KMS-11 (cell line): ENCODE measurements around the gene RSBN1.

ENCODE experiments used
- H2AFZ ChIP-seq: fragments of 200-600 bp; sonication (generic); 2 replicates; pipeline ENCODE4 v1.6.1; 2016; ENCODE audit warnings: antibody characterized with exemption, mixed run types, low read depth
- H3K27ac ChIP-seq: fragments of 200-600 bp; sonication (generic); 2 replicates; pipeline ENCODE4 v1.6.1; 2016; ENCODE audit warnings: mild to moderate bottlenecking, mixed run types
- H3K27me3 ChIP-seq: fragments of 200-600 bp; sonication (generic); 2 replicates; pipeline ENCODE4 v1.6.1; 2017; ENCODE audit warnings: mild to moderate bottlenecking, low read depth, mixed run types, moderate library complexity; ENCODE audit not compliant: insufficient read depth
- H3K36me3 ChIP-seq: fragments of 200-600 bp; sonication (generic); 2 replicates; pipeline ENCODE4 v1.6.1; 2017; ENCODE audit warnings: mild to moderate bottlenecking, mixed run types; ENCODE audit not compliant: insufficient read depth
- H3K4me1 ChIP-seq: fragments of 200-600 bp; sonication (generic); 2 replicates; pipeline ENCODE4 v1.6.1; 2016; ENCODE audit warnings: mild to moderate bottlenecking, low read depth, mixed run types; ENCODE audit not compliant: poor library complexity, severe bottlenecking
- H3K4me2 ChIP-seq: fragments of 200-600 bp; sonication (generic); 2 replicates; pipeline ENCODE4 v1.7.0; 2016; ENCODE audit warnings: mild to moderate bottlenecking, mixed run types
- H3K4me3 ChIP-seq: fragments of 200-600 bp; sonication (generic); IDR thresholded peaks from 2 replicates; pipeline ENCODE4 v1.6.1; 2017; ENCODE audit warnings: low read depth, low read length, mixed read lengths; ENCODE audit not compliant: insufficient read depth
- H3K79me2 ChIP-seq: fragments of 200-600 bp; sonication (generic); 2 replicates; pipeline ENCODE4 v1.6.1; 2016; ENCODE audit warnings: low read depth, mixed run types; ENCODE audit not compliant: insufficient read depth
- H3K9ac ChIP-seq: fragments of 200-600 bp; sonication (generic); 2 replicates; pipeline ENCODE4 v1.6.1; 2016; ENCODE audit warnings: mild to moderate bottlenecking, mixed run types
- H4K20me1 ChIP-seq: fragments of 200-600 bp; sonication (generic); 2 replicates; pipeline ENCODE4 v1.6.1; 2016; ENCODE audit warnings: mild to moderate bottlenecking, mixed run types; ENCODE audit not compliant: insufficient read depth
- TF ChIP-seq, protein P1 (sequence below): fragments of 200-600 bp; sonication (generic); conservative IDR thresholded peaks from 2 replicates; pipeline ENCODE4 v1.6.1; 2017; ENCODE audit warnings: low read depth, mild to moderate bottlenecking, antibody characterized with exemption, low read length, moderate library complexity, mixed read lengths

The RSBN1 gene

DNA sequence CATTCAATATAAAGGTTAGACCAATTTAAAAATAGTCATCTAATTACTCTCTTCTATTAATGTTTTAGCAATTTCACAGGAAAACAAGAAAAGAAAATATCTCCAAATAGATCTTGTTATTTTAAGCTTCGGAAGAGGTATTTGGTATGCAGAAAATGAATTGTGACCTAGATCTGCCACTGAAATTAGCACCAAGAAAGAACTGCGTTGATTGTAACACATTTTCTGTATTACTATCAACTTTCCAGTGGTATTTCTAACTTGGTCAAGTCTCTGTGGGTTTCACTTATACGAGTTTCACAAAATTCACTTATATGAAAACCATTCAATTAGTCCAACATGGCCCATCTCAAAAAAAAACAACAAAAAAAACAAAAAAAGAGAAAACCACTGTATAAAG lies 11.8 kb downstream of the RSBN1 start:
- H3K4me1 ChIP-seq: peaks cover 19% of the 10 kb centered on the region
- no peak overlapping the region for H3K27ac ChIP-seq
- no peak overlapping the region for H3K4me3 ChIP-seq
- no peak overlapping the region for H3K4me2 ChIP-seq
- H4K20me1 ChIP-seq: no peaks in the 10 kb centered on the region
- H2AFZ ChIP-seq: no peak overlapping the region
- H3K79me2 ChIP-seq: peaks cover 25% of the 10 kb centered on the region; the same call in 1 of the 2 replicates
- no peaks in the 10 kb centered on the region for H3K36me3 ChIP-seq
- H3K9ac ChIP-seq: no peak overlapping the region
- TF ChIP-seq, protein P1, sequence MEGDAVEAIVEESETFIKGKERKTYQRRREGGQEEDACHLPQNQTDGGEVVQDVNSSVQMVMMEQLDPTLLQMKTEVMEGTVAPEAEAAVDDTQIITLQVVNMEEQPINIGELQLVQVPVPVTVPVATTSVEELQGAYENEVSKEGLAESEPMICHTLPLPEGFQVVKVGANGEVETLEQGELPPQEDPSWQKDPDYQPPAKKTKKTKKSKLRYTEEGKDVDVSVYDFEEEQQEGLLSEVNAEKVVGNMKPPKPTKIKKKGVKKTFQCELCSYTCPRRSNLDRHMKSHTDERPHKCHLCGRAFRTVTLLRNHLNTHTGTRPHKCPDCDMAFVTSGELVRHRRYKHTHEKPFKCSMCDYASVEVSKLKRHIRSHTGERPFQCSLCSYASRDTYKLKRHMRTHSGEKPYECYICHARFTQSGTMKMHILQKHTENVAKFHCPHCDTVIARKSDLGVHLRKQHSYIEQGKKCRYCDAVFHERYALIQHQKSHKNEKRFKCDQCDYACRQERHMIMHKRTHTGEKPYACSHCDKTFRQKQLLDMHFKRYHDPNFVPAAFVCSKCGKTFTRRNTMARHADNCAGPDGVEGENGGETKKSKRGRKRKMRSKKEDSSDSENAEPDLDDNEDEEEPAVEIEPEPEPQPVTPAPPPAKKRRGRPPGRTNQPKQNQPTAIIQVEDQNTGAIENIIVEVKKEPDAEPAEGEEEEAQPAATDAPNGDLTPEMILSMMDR: no peak
- H3K27me3 ChIP-seq: no peaks in the 10 kb centered on the region

DNA sequence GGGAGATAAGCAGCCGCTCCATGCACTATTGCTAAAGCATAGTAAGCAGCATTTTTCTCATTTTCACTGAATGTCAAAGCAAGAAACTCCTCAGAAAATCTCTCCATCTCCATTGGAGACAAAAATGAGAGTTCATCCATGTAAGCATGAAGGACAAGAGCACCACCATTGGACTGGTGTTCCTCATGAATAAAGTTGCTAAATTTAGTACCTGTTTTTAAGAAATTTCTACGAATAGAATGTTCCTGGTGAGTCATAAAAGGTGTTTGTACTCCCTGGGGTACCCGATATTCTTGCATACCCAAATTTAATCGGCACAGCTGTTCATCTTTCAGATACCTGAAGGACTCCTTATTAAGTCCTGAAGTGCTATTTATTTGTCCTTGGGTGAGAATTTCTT lies 14.8 kb downstream of the RSBN1 start:
- Histone ChIP-seq H3K4me2 (no peak overlapping the region), H3K79me2 (peaks cover under 1% of the 10 kb centered on the region; the same call in 1 of the 2 replicates), H3K27me3 (no peaks in the 10 kb centered on the region), H2AFZ (no peak overlapping the region), H3K4me1 (peaks cover 11% of the 10 kb centered on the region), H3K9ac (no peak overlapping the region), H3K36me3 (no peaks in the 10 kb centered on the region), H3K27ac (no peak overlapping the region), H4K20me1 (no peaks in the 10 kb centered on the region), H3K4me3 (no peak overlapping the region)
- TF ChIP-seq, protein P1: no peak

DNA sequence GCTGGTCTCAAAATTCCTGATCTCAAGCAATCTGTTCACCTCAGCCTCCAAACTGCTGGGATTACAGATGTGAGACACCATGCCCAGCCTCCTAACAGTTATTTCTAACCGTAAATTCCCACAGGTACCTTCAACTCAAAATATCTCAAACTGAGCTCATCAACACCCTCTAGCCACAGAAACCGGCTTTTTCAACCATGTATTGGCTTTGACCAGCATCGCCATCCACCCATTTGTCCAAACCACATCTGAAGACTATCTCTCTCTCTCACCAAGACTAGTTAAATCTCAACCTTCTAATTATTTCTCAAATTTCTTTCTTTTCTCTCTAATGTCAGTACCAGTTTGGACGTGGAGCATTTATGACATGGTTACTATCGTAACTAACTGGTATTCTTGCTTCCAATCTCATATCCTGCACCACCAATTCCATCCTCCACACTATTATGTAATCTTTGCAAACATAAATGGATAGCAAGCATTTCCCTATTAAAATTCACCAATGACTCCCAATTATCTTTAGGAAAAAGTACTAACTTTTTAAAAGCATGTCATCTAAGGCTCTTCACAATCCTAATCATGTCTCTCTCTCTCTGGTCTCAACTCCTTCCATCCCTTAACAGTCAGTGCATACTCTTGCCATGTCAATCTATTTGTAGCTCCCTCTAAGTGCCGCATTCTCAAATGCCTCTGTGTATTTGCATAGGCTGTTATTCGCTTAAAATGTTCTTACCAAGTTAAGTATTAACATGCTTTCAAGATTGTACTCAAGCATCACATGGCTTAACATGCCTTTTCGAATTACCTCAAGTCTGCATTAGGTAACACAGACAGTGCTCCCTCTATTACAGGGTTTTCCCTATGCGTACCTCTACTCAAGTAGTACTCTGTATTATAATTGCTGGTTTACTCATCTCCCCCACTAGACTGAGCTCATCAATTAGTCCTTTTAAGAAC lies 18.1 kb downstream of the RSBN1 start:
- H4K20me1 ChIP-seq: no peaks in the 10 kb centered on the region
- no peaks in the 10 kb centered on the region for H3K27me3 ChIP-seq
- no peaks in the 10 kb centered on the region for H3K4me1 ChIP-seq
- no peak overlapping the region for H3K4me2 ChIP-seq
- no peak overlapping the region for H3K9ac ChIP-seq
- TF ChIP-seq, protein P1: no peak
- no peak overlapping the region for H2AFZ ChIP-seq
- no peak overlapping the region for H3K4me3 ChIP-seq
- no peaks in the 10 kb centered on the region for H3K36me3 ChIP-seq
- H3K79me2 ChIP-seq: no peaks in the 10 kb centered on the region; the same call in 1 of the 2 replicates
- H3K27ac ChIP-seq: no peak overlapping the region

DNA sequence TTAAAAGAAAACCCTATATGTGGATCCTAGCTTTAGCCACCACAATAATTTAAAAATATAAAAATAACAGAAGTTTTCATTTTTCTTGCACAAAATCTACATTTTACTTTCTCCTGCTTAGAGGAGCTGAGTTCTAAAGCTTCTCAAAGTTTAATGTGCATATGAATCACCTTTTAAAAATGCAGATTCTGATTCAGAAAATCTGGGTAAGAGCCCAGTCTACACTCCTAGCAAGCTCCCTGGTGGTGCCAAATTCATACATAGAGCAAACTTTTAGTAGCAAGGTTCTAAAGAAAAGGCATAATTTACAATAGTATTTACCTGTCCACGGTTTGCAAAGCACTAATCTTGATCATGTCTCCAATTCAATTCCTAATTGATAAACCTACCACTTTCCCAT lies 19.3 kb downstream of the RSBN1 start:
- H3K4me2 ChIP-seq: no peak overlapping the region
- no peaks in the 10 kb centered on the region for H3K36me3 ChIP-seq
- H2AFZ ChIP-seq: no peak overlapping the region
- TF ChIP-seq, protein P1: no peak
- no peak overlapping the region for H3K9ac ChIP-seq
- no peaks in the 10 kb centered on the region for H3K27me3 ChIP-seq
- no peaks in the 10 kb centered on the region for H4K20me1 ChIP-seq
- H3K4me3 ChIP-seq: no peak overlapping the region
- no peaks in the 10 kb centered on the region for H3K4me1 ChIP-seq
- H3K27ac ChIP-seq: no peak overlapping the region
- no peaks in the 10 kb centered on the region for H3K79me2 ChIP-seq
